Colonic mucosa (tissue), 4 donors: ENCODE data around the gene NEFH. TPM values are rescaled to one million over a fixed set of nuclear protein-coding genes. Genes with fewer than 3 reads are reported as not detected.

Experiments
- DNase-seq: peaks from one replicate; pipeline ENCODE4 v3.0.0-alpha.2; 2020
- H3K27ac ChIP-seq: fragments of 200-600 bp; one replicate; pipeline ENCODE4 v1.8.0; 2021
- H3K27me3 ChIP-seq: fragments of 200-600 bp; one replicate; pipeline ENCODE4 v1.8.0; 2021
- H3K36me3 ChIP-seq: fragments of 200-600 bp; one replicate; pipeline ENCODE4 v1.8.0; 2021
- H3K4me1 ChIP-seq: fragments of 200-600 bp; one replicate; pipeline ENCODE4 v1.8.0; 2021; ENCODE audit warnings: mild to moderate bottlenecking
- H3K4me3 ChIP-seq: fragments of 200-600 bp; one replicate; pipeline ENCODE4 v1.8.0; 2021
- H3K9ac ChIP-seq, 2 donors: one replicate each; pipeline ENCODE4 v1.7.0; 2013; ENCODE audit warnings: control low read depth in 2 of 2, low read depth in 2 of 2, low read length in 2 of 2
- H3K9me3 ChIP-seq: fragments of 200-600 bp; one replicate; pipeline ENCODE4 v1.8.0; 2021
- CTCF ChIP-seq: fragments of 200-600 bp; IDR thresholded peaks from one replicate; pipeline ENCODE4 v1.8.0; 2022; ENCODE audit warnings: antibody characterized with exemption, mild to moderate bottlenecking
- intact Hi-C: fragments of 100-400 bp; cut with DNase I; formaldehyde crosslinking; loops from one replicate; pipeline ENCODE4 v1.14.1; 2022
- total RNA-seq, 2 donors: library from RNA; stranded (reverse); fragmentation: NEBNext Ultra II Directional in 1 of 2; extraction: Animal tissue kit (Norgen Biotek cat#: 25700) in 1 of 2; gene quantifications; one replicate each; pipeline ENCODE4 v1.2.1, GENCODE V29; 2021
- donor health status: healthy.
- donor health status: DM: no; HTN: no; CAD: no.
- donor health status: DM: no; HTN: no; CAD: no.

NEFH gene
- total RNA-seq, 2 donors from 2014 or later = 0.42 TPM

GRCh38 chr22:29469755-29470154 lies 10.3 kb upstream of the NEFH start:
- Histone ChIP-seq H3K27me3 (no peaks in the 10 kb centered on the region), H3K36me3 (no peaks in the 10 kb centered on the region), H3K9ac (no peak overlapping the region), H3K4me3 (peak overlapping the region; percentile 13), H3K4me1 (no peaks in the 10 kb centered on the region), H3K27ac (no peak overlapping the region), H3K9me3 (no peaks in the 10 kb centered on the region)
- no peak for TF ChIP-seq CTCF
- DNase-seq = no peak
- intact Hi-C loops = no loop called here

GRCh38 chr22:29470159-29470855 lies 9.7 kb upstream of the NEFH start:
- intact Hi-C loops = no loop called here
- TF ChIP-seq CTCF = peak; percentile 81
- peak; percentile 68 for DNase-seq
- no peaks in the 10 kb centered on the region for H3K4me1 ChIP-seq
- H3K9ac ChIP-seq = no peak overlapping the region
- no peaks in the 10 kb centered on the region for H3K27me3 ChIP-seq
- peak overlapping the region; percentile 13 for H3K4me3 ChIP-seq
- no peaks in the 10 kb centered on the region for H3K9me3 ChIP-seq
- no peak overlapping the region for H3K27ac ChIP-seq
- no peaks in the 10 kb centered on the region for H3K36me3 ChIP-seq

- no peaks in the 10 kb centered on the region for H3K36me3 ChIP-seq
- no peak overlapping the region for H3K9ac ChIP-seq
- H3K27ac ChIP-seq = no peak overlapping the region
- H3K4me3 ChIP-seq = no peak overlapping the region
- no peaks in the 10 kb centered on the region for H3K27me3 ChIP-seq
- no peak for TF ChIP-seq CTCF
- H3K9me3 ChIP-seq = no peaks in the 10 kb centered on the region
- DNase-seq = no peak
- intact Hi-C loops = no loop called here
- no peaks in the 10 kb centered on the region for H3K4me1 ChIP-seq
Measured at GRCh38 chr22:29473001-29473400, 7.0 kb upstream of the NEFH start.

GRCh38 chr22:29475550-29475949 lies 4.5 kb upstream of the NEFH start:
- Histone ChIP-seq H3K27me3 (peaks cover 17% of the 10 kb centered on the region), H3K9me3 (no peaks in the 10 kb centered on the region), H3K36me3 (no peaks in the 10 kb centered on the region), H3K4me1 (no peaks in the 10 kb centered on the region), H3K9ac (no peak overlapping the region), H3K27ac (no peak overlapping the region), H3K4me3 (no peak overlapping the region)
- intact Hi-C loops = no loop called here
- TF ChIP-seq CTCF = no peak
- DNase-seq = no peak

GRCh38 chr22:29476116-29476515 lies 3.9 kb upstream of the NEFH start:
- H3K36me3 ChIP-seq = no peaks in the 10 kb centered on the region
- H3K9ac ChIP-seq = no peak overlapping the region
- DNase-seq = no peak
- intact Hi-C loops = no loop called here
- H3K4me3 ChIP-seq = no peak overlapping the region
- no peaks in the 10 kb centered on the region for H3K4me1 ChIP-seq
- peaks cover 22% of the 10 kb centered on the region for H3K27me3 ChIP-seq
- H3K9me3 ChIP-seq = no peaks in the 10 kb centered on the region
- H3K27ac ChIP-seq = no peak overlapping the region
- no peak for TF ChIP-seq CTCF
